PC-9 (cell line): ENCODE data around the gene SPATA16.

Source experiments
- EZH2 ChIP-seq: fragments of 200-600 bp; sonication (generic); IDR thresholded peaks from 2 replicates; pipeline ENCODE4 v1.8.0; 2017; ENCODE audit warnings: antibody characterized with exemption, low read depth
- TF ChIP-seq, protein P1 (sequence below): fragments of 200-600 bp; sonication (generic); conservative IDR thresholded peaks from 2 replicates; pipeline ENCODE4 v1.6.1; 2017; ENCODE audit warnings: mixed run types, antibody characterized with exemption, mild to moderate bottlenecking, moderate library complexity

DNA sequence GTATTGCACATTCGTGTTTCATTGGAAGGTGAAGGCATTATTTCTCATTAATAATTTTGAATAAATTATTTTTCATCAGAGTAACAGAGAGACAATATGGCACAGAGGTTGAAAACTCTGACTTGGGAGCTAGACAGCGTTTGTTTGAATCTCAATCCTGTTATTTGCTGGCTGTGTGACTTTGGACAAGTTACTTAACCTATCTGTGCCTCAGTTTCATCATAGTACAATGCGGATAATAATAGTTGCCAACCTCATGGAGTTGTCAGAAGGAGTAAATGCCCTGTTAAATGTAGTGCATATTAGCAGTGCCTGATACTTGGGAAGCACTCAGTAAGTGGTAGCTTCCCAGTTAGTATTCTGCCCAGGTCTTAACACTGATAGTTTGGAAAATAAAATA lies 151.7 kb downstream of the SPATA16 start:
- TF ChIP-seq, protein P1, sequence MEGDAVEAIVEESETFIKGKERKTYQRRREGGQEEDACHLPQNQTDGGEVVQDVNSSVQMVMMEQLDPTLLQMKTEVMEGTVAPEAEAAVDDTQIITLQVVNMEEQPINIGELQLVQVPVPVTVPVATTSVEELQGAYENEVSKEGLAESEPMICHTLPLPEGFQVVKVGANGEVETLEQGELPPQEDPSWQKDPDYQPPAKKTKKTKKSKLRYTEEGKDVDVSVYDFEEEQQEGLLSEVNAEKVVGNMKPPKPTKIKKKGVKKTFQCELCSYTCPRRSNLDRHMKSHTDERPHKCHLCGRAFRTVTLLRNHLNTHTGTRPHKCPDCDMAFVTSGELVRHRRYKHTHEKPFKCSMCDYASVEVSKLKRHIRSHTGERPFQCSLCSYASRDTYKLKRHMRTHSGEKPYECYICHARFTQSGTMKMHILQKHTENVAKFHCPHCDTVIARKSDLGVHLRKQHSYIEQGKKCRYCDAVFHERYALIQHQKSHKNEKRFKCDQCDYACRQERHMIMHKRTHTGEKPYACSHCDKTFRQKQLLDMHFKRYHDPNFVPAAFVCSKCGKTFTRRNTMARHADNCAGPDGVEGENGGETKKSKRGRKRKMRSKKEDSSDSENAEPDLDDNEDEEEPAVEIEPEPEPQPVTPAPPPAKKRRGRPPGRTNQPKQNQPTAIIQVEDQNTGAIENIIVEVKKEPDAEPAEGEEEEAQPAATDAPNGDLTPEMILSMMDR, result no peak
- no peak for TF ChIP-seq EZH2
